ENCODE results near the gene CATSPERZ. TPM values are rescaled to one million over a fixed set of nuclear protein-coding genes. Genes with fewer than 3 reads are reported as not detected.

The CATSPERZ gene
- total and polyA plus RNA-seq, 2 of the 8 experiments (the other 6 are each of a cell fraction or from before 2014, with no cell fraction given) = 0.77 TPM; not detected in 1

DNA sequence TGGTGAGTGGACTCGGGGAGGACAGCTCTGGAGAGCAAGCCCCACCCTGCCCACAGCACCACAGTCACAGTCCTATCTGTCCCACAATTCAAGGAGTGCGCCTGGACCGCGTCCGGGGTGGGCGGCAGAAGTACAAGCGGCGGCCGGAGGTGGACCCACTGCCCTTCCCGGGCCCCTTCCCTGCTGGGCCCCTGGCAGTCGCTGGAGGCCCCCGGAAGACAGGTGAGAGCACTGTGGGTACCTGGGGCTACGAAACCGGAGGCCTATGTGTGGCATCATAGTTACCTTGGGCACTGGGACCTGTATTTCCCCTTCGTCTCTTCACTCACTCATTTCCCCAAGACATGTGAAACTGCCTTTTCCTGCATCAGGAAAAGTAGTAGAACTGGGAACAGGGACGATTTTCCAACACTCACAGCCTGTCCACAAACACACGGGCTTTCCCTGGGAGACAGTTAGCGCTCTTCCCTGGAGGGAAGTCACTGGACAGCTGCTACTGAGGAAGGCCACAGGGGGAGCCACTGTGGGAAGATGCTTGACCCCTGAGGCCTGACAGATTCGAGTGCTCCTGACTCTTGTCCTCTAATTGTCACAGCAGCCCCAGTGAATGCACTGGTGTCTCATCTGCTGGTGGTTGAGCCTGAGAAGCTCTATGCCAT is 14.1 kb downstream of the CATSPERZ start:
- ChIA-PET POLR2A (ENCODE audit: partially characterized antibody) (interaction anchor here (0.7 to 6.6 kb wide), 7 partner anchors 9 to 67 kb away, joined by 3 to 61 read pairs (median 3); partner anchors contain the start of gene ESRRA), CTCF (ENCODE audit: partially characterized antibody) (interaction anchor here (0.5 to 20.8 kb wide), 9 partner anchors 10 to 1132 kb away, joined by 3 to 614 read pairs (median 3); partner anchors contain the start of genes CATSPERZ and CCDC88B)
- Histone ChIP-seq H3K4ac (replicated peaks; ENCODE audit: insufficient read length, low read depth, low read length) (no peak overlapping the region), H3K79me2 (ENCODE audit: control insufficient read depth in 1 of 2, insufficient read depth in 2 of 2, low read length in 2 of 2) (peaks cover 0 to 17% of the 10 kb centered on the region in 2 experiments; a peak in 2 of 4 replicates), H3K4me1 (replicated peaks in 1 of 4; ENCODE audit: control insufficient read depth in 3 of 4, insufficient read depth in 4 of 4, low read length in 3 of 4) (peaks cover 0 to 5% (median 3%) of the 10 kb centered on the region in 4 experiments; a peak in 5 of 7 replicates), H3K4me3 (ENCODE audit: extremely low read depth in 1 of 4, insufficient read depth in 2 of 4, low read depth in 3 of 4, low read length in 4 of 4) (no peak overlapping the region), H3K27me3 (replicated peaks in 1 of 4; ENCODE audit: control insufficient read depth in 3 of 4, extremely low read depth in 1 of 4, insufficient read depth in 3 of 4, low read length in 3 of 4) (no peaks in the 10 kb centered on the region), H2AFZ (ENCODE audit: low read length) (no peak overlapping the region), H2BK15ac (ENCODE audit: low read length) (no peak overlapping the region), H2BK5ac (ENCODE audit: low read depth, low read length) (no peak overlapping the region), H2BK12ac (ENCODE audit: low read depth, low read length) (no peak overlapping the region), H3K18ac (ENCODE audit: extremely low read depth, low read length) (no peak overlapping the region), H3K4me2 (ENCODE audit: insufficient read depth in 1 of 2, low read depth in 2 of 2, low read length in 2 of 2) (no peak overlapping the region), H4K5ac (ENCODE audit: insufficient read length, low read depth, low read length) (no peak overlapping the region), H3K9me3 (ENCODE audit: insufficient read depth in 2 of 2, low read depth in 1 of 2, low read length in 1 of 2) (no peaks in the 10 kb centered on the region), H3K36me3 (ENCODE audit: control insufficient read depth in 2 of 4, insufficient read depth in 4 of 4, low read length in 3 of 4) (peaks cover 0 to 16% (median 10%) of the 10 kb centered on the region in 4 experiments; a peak in 7 of 8 replicates), H3K56ac (replicated peaks; ENCODE audit: insufficient read length, low read depth, low read length) (no peak overlapping the region), H3K14ac (ENCODE audit: insufficient read length) (no peak overlapping the region), H3K9ac (replicated peaks in 1 of 4; ENCODE audit: extremely low read depth in 1 of 4, low read depth in 3 of 4, low read length in 3 of 4) (no peak overlapping the region), H4K8ac (ENCODE audit: extremely low read depth, insufficient read depth, low read length) (no peak overlapping the region; the same call in 1 of the 2 replicates), H2BK20ac (ENCODE audit: low read length) (no peak overlapping the region), H3K23ac (ENCODE audit: insufficient read length) (no peak overlapping the region), H3K27ac (ENCODE audit: low read depth, low read length) (no peak overlapping the region), H3K23me2 (ENCODE audit: low read depth, low read length) (peaks cover 5% of the 10 kb centered on the region; the same call in 1 of the 2 replicates), H3K79me1 (ENCODE audit: low read depth, low read length) (peaks cover 6% of the 10 kb centered on the region; the same call in 1 of the 2 replicates), H2AK5ac (ENCODE audit: low read depth, low read length) (no peak overlapping the region), H4K20me1 (replicated peaks in 1 of 2; ENCODE audit: control insufficient read depth in 1 of 2, insufficient read depth in 2 of 2, low read length in 2 of 2) (peaks cover 0 to 3% of the 10 kb centered on the region in 2 experiments), H4K91ac (replicated peaks; ENCODE audit: insufficient read length, low read length) (no peak overlapping the region), H2BK120ac (replicated peaks; ENCODE audit: low read depth, low read length) (no peak overlapping the region)
- DNase-seq (ENCODE audit: low read depth in 1 of 2, low spot score in 2 of 2) = no peak
- no peak for FAIRE-seq
- TF ChIP-seq, protein P1, sequence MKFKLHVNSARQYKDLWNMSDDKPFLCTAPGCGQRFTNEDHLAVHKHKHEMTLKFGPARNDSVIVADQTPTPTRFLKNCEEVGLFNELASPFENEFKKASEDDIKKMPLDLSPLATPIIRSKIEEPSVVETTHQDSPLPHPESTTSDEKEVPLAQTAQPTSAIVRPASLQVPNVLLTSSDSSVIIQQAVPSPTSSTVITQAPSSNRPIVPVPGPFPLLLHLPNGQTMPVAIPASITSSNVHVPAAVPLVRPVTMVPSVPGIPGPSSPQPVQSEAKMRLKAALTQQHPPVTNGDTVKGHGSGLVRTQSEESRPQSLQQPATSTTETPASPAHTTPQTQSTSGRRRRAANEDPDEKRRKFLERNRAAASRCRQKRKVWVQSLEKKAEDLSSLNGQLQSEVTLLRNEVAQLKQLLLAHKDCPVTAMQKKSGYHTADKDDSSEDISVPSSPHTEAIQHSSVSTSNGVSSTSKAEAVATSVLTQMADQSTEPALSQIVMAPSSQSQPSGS (IDR thresholded peaks at IDR 0.05; ENCODE audit: low read length) = no peak
- no peak for TF ChIP-seq HDAC6 (IDR thresholded peaks at IDR 0.05; ENCODE audit: low read depth, low read length)
- no peak for TF ChIP-seq HDAC2 (IDR thresholded peaks at IDR 0.05; ENCODE audit: borderline replicate concordance in 1 of 2, low read depth in 2 of 2, low read length in 2 of 2)
- peak in 2 of 3 experiments; percentile 23 to 59; a peak in 2 of 4 replicates for TF ChIP-seq CTCF (IDR thresholded peaks at IDR 0.05; ENCODE audit: control extremely low read depth in 1 of 3, insufficient read depth in 1 of 3, low read depth in 1 of 3, low read length in 3 of 3)
- no peak for TF ChIP-seq GTF2F1 (IDR thresholded peaks at IDR 0.05; ENCODE audit: borderline replicate concordance, low read depth, low read length)
- WGBS, 2 experiments (ENCODE audit: extremely low coverage in 1 of 2, insufficient coverage in 1 of 2, insufficient read length in 1 of 2, insufficient replicate concordance in 2 of 2, low coverage in 1 of 2, low lambda C conversion rate in 2 of 2, missing lambda C conversion rate in 1 of 2) = 88% methylated on average over 18 of the region's 19 CpGs; no CpG with 5 or more reads in 1 of the 2 experiments
